Suppressor macrophage treated with lipopolysaccharide for 1 hour (primary cell): ENCODE data around the gene CACNG3.
"Not testable (repeated sequence)": the region's sequence is repeated elsewhere in the genome, so short reads cannot be mapped to it uniquely, and the experiment has no call there.

ENCODE experiments used
- DNase-seq, 3 donors: peaks; one replicate each; pipeline ENCODE4 v3.0.0-alpha.2; 2020 to 2022

The CACNG3 gene

DNA sequence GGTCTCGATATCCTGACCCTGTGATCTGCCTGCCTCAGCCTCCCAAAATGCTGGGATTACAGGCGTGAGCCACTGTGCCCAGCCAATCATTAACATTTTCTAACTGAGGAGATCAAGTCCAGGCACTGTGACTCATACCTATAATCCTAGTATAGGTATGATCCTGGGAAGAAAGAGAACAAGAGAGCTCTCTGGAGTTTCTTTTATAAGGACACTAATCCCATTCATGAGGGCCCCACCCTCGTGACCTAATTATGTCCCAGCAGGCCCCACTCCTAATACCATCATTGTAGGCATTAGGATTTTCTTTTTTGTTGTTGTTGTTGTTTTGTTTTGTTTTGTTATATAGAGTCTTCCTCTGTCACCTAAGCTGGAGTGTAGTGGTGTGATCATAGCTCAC, 80.4 kb downstream of the CACNG3 start:
- no peak for DNase-seq

DNA sequence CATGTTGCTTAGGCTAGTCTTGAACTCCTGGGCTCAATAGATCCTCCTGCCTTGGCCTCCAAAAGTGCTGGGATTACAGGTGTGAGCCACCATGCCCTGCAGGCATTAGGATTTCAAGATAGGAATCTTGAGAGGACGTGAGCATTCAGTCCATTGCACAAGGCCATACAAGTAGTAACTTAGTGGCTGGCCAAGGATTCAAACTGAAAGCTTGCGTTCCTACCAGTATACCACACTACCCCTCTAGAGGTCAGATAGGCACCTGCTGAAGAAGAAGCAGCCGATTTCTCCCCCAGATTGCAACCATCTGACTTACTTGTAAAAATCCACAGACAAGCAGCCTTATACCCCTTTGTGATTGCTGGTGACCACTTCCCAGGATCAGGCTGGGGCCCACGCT, 80.9 kb downstream of the CACNG3 start:
- DNase-seq, result no peak

DNA sequence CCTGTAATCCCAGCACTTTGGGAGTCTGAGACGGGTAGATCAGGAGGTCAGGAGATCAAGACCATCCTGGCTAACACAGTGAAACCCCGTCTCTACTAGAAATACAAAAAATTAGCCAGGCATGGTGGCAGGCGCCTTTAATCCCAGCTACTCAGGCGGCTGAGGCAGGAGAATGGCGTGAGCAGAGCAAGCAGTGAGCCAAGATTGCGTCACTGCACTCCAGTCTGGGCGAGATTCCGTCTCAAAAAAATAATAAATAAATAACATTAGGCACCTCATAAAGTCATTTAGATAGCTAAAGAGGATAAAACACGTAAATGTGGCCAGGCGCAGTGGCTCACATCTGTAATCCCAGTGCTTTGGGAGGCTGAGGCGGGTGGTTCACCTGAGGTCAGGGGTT, 87.7 kb downstream of the CACNG3 start:
- not testable (repeated sequence) for DNase-seq

DNA sequence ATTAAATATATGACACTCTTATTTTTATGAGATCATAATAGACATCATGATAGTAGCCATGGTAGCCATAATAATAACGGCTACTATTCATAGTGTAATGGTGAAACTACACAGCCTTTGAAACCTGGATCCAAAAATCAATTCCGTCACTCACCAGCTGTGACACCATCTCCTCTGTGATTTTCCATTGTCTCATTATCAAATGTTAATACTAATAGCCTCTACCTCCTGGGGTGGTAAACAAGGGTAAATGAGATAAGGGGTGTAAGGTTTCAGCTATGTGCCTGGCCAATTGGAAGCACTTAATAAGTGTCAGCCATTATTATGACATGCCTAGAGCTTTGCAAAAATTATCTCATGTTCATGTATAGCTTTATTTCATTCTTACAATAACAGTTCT, 88.6 kb downstream of the CACNG3 start:
- no peak for DNase-seq

DNA sequence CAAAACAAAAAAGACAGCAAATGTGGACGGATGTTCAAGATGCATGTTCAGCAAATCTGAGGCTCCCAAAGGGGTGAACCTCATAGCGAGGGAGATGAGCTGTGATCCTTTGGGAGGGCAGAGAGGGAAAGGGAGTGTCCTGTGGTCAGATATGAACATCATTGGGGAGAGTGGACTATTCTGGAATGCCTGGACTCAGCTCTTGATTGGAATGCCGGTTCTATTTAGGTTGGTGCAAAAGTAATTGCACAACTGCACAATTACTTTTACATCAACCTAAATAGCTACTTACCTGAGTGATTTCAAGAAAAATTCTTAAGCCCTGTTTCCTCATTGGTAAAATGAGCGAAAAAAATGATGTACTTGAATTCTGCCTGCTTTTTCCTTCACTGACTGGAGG, 89.6 kb downstream of the CACNG3 start:
- DNase-seq, result no peak

DNA sequence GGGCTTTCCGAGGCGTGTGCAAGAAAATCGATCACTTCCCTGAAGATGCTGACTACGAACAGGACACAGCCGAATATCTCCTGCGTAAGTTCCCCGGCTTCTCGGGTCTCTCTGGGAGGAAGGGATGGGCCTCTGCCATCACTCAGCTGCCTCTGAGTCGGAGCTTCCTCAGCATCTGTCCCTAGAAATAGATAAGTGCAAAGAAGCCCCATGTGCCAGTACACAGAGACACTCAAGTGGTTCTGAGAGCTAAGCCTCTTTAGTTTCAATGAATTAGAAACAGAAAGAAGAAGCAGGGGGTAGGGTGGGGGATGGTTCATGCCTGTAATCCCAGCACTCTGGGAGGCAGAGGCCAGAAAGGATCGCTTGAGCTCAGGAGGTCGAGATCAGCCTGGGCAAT, 90.6 kb downstream of the CACNG3 start:
- no peak for DNase-seq

DNA sequence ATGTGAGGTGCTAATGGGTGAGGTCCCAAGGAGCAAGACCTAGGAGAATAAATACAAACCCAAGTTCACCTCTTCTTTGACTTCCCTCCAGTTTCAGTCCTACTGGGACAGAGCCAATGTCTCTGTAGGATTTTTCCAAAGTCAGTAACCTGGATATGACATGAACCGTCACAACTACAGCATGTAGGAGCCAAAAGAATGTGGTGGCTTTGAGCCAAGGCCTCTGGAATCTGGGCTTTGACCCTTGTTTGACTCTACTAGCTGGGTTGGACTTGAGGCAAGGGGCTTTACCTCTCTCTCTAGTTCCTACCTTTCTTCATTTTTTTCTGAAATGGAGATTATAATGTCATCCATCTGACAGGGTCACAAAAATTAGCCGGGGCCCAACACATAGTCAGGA, 91.4 kb downstream of the CACNG3 start:
- DNase-seq, result no peak

DNA sequence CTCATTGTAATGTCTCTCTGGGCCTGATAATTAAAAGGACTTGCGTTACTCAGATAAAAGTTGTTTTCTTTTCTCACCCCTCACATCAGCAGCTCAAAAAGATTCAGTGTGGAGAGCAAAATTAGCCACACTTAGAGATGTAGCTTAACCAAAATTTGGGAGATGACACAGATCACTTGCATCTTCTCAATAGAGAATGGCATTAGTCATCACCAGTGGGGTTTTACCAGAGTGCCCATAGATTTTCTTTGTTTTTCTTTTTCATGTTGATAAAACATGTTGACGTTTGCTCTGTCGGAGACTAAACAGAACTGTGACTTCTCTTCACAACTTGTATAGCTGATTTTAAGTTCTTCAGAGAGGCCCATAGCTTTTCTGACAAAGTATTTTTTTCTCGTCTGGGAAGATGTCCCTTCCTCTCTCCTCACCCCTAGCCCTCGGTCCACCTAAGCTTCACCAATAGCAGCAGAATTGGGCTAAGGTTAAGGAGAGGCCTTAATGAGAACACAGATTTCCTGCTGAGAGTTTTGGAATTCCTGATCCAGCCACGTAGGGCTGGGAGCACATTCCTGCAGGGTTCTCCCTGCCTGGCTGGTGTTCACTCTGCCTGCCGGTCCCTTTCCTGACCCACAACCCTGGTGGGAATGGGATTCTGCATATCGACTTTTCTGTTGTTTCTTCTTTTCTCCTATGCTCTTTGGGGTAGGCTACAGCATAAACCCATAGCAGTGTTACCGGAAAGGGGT, 92.6 kb downstream of the CACNG3 start:
- DNase-seq, result peak in 1 of 3 donors; percentile 2

DNA sequence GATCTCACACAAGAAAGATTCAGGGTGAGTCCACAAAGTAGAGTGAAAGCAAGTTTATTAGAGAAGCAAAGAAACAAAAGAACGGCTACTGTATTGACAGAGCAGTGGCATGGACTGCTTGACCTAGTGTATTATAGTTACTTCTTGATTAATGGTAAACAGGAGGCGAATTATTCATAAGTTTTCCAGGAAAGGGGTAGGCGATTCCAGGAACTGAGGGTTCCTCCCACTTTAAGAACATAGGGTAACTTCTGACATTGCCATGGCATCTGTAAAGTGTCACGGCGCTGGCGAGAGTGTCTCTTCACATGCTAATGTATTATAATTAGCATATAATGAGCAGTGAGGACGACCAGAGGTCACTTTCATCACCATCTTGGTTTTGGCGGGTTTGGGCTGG, 93.2 kb downstream of the CACNG3 start:
- DNase-seq, result no peak

DNA sequence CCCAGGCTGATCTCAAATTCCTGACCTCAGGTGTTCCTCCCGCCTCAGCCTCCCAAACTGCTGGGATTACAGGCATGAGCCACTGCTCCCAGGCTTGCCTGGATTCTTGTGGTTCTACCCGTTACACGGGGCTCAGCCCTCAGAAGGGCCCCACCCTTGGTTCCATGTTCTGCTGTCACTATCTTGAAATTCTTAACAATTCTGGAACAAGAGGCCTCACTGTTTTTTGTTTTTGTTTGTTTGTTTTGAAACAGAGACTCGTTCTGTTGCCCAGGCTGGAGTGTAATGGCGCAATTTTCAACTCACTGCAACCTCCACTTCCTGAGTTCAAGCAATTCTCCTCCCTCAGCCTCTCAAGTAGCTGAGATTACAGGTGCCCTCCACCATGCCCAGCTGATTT, 96.6 kb downstream of the CACNG3 start:
- no peak for DNase-seq

DNA sequence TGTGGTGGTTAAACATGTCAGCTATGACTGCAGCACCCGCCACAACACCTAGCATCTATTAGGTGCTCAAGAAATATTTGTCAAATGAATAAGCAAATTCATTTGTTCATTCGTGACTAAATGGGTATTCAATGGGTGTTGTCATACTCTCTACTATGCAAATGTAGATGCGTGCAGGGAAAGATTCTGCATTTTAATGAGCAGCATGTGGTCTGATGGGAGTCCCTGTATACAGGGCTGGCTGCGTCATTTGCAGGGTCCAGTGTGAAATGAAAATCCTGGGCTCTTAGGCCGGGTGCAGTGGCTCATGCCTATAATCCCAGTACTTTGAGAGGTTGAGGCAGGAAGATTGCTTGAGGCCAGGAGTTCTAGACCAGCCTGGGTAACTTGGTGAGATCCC, 97.5 kb downstream of the CACNG3 start:
- no peak for DNase-seq

DNA sequence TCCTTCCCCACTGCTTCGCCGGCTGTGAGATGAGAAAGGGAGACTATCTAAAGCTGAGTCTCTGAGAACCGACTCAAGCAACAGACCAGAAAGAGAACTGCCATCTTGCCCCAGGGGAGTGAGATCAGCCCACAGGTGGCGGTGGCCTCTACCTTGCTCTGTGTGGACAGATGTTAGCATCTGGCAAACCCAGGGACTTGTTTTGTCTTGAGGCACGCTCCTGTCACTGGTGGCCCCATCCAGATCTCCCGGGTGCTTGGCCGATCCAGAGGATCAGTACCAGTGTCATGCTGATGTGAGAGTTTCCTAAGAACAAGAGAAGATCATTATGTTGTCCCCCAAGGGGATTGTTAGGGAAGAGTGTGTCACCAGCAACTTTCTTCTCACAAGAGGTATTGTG, 101.4 kb downstream of the CACNG3 start:
- DNase-seq, result no peak

DNA sequence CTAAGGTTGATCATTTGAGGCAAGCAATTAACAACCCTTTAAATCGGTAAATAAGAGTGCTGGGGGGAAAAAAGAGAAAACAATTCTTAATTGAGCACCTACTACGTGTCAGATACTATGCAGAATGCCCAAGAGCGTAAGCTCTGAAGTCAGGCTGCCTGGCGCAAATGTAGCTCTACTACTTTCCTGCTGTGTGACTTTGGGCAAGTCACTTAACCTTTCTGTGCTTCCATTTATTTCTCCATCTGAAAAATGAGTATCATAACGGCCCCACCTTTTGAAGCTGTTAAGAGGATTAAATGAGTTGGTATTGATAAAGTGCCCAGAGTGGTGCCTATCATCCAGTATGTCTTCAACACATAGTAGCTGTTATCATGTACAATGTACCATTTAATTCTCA, 102.0 kb downstream of the CACNG3 start:
- DNase-seq, result no peak

DNA sequence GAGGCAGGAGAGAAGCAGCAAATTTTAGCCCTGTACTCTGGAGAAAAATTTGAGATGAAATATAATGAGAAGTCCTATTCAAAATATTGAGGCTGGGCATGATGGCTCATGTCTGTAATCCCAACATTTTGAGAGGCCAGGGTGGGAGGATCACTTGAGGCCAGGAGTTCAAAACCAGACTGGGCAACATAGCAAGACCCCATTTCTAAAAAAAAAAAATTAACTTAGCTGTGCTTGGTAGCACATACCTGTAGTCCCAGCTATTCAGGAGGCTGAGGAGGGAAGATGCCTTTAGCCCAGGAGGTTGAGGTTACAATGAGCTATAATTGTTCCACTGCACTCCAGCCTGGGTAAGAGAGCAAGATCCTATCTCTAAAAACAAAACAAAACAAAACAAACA, 103.4 kb downstream of the CACNG3 start:
- no peak for DNase-seq

DNA sequence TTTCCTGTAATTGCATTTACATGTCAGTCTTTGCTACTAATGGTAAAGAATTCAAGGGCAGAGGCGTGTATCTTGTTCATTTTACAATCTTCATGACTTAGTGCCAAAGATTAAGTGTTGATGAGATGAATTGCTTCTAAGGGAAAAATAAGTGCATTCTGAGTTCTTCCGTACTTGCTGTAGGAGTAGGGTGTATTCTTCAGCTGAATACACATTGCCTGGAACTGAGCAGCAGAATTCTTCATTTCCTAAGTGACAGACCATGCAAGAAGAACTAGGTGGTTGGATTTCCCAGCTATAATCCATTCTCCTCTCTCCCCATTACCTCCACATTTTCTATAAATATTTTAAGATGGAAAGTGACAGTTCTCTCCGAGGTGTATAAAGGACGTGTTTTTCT, 104.8 kb downstream of the CACNG3 start:
- DNase-seq, result no peak

DNA sequence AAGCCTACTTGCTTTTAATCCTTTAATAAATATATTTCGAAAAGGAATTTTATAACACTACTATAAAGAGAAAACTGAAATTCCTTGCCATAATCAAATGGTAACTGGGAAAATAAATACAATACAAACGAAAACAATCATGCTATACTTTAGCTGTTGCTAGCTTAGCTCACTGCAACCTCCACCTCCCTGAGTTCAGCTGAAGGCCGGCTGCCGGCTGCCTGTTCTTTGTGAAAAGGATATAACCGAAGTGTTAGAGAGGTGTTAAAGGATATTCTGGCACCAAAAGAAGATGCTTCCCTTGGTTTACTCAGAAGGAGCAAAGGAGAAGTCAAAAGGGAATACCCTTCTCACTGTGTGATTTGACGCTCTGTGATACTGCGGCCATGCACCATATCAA, 108.5 kb downstream of the CACNG3 start:
- DNase-seq, result no peak

DNA sequence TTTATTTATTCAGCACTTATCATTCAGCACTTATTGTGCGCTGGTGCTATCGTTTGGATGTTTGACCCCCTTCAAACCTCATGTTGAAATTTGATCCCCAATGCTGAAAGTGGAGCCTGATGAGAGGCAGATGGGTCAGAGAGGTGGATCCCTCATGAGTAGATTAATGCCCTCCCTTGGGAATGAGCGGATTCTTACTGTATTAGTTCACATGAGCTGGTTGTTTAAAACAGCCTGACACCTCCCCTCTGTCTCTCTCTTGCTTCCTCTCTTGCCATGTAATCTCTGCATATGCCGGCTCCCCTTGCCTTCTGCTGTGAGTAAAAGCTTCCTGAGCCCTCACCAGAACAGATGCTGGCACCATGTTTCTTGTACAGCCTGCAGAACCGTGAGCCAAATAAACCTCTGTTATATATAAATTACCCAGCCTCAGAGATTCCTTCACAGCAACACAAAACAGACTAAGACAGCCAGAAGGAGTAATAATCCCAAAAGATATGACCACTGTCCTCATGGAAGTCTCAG, 111.1 kb downstream of the CACNG3 start:
- DNase-seq, result no peak

DNA sequence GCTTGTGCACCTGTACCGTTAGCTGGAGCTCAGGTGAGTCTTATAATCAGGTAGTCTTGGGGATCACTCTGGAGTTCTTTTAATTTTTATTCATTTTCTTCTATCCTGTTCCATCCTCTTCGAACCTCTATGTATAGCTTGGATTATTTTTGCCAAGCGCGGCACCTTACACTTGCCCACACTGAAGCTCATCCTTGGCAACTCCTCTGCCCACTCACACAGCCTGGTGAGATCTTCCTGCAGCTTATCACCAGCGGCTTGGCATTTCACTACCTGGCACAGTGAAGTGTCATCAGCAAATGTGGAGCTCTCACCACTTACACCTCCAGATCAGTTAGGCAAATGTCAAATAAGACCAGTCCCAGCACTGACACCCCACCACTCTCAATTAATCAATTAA, 116.7 kb downstream of the CACNG3 start:
- no peak for DNase-seq

DNA sequence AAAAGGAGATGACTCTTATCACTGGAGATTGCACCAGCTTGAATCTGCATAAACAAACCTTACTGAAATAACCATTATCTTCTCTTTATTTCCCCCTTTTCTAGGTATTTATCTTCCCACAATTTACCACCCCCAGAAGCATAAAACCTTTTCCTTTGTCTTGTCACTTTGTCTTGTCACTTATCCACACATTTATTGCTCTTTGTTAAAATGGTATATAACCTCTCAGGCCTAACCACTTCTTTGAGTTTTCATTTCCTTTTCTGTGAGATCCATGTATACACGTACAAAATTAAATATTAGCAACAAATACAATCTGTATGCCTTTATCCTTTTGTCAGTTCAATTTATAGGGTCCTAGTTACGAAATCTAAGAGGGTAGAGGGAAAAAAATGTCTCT, 122.9 kb downstream of the CACNG3 start:
- DNase-seq, result no peak

DNA sequence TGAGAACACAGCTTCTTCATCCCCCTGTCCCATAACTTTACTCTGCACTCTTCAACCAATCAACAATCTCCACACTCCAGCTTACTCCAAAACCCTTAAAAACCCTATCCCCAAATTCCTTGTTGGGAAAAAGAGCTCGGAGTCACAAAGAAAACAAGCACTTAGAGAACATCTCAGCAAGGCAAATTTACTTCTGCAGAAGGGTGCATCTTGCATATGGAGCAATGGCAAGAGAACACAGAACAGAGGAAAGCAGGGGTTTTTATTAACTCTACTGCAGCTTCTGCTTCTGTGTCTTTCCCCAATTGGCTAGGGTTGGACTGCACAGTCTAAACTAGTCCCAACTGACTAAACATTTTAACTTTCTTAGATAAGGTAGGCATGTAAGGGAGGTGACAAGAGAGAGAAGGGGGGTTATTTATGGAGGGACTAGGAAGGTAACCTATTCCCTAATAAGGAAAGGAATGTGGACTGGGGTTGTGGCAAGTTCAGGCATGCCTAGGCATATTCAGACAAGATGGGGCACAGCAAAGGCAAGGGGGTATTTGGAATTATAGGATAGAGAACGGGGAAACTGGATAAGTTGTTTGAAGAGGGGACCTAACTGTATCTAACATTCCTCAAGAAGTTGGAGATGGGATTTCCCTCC, 125.5 kb downstream of the CACNG3 start:
- DNase-seq, result no peak

DNA sequence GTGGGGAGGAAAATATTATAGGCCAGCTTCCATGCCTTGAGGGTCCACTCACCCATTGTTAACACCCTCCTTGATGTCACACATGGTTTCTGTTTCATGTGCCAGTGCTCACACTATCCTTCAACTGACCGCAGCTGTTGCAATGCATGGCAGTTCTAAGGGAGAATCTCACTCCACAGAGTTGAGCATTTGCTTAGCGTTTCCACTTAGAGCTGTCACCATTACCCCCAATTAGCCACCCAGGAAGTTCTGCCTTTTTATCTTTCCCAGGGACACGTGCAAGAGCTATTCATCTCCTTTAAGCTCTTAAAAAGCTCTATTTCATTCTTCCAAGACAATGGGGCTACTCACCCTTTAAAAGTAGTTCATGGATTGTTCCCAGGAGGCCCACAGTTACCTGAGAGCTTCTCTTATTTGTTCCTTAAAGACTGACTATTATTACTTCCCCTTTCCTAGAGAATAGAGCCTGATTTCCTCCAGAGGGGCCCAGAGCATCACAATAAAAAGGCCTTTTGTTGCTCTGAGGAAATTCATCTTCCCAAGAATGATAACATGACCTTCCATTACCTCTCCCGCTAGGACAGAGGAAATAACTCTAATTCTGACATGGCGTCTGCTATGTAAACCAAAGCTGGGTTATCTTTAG, 126.8 kb downstream of the CACNG3 start:
- DNase-seq, result no peak

DNA sequence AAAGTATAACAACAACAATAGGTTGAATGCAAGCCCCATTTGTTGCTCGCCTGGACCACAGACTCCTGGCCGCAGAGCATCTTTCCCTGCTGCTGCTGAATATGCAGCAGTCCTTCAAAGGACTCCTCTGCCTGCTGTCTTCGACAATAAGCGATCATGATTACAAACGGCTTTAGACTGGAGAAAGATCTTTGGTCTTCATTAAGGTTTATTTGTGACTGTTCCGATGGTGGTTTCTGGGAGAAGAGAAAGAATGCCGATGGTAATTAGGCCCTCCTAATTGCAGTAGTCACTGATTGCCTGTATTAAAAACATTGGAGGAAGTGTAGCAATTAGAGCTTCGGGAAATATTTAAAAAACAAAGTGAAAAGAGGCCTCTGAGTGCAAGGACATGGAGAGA, 138.2 kb downstream of the CACNG3 start:
- no peak for DNase-seq

DNA sequence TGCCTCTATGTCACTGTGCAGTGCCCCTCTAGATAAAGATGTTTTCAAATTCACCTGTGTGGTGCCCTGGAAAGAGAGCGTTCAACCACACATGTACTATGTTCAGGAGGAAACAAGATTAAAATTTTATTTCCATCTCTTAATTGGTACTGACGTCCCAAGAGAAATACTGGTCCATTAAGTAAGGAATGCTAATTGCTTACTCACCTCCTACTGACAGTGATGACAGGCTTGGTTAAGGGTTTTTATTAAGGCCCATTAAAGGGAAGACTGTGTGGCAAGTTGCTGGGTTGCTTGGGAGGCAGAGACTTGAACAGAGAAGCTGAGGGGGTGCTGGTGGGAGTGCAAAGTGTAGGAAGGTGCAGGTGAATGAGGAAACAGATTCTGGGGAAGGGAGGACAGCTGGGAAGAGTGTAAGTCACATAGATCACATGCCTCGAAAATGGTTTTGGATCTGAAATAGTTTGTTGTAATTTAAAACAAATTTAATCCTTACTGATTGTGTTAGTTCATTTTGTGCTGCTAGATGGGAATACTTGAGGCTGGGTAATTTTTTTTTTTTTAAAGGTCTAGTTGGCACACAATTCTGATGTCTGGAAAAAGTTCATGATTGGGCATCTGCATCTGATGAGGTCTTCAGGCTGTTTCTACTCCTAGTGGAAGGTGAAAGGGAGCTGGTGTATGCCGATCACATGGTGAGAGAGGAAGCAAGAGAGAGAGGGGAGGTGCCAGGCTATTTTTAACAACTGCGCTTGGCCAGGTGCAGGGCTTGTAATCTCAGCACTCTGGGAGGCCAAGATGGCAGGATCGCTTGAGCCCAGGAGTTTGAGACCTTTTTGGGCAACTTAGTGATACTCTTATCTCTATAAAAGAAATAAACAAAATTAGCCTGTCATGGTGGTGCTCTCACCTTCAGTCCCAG, 140.5 kb downstream of the CACNG3 start:
- no peak for DNase-seq
